HG03571 (cell line): Measurements from ENCODE around the gene TRMT10C.
"Not testable (repeated sequence)": the region's sequence is repeated elsewhere in the genome, so short reads cannot be mapped to it uniquely, and the experiment has no call there.

Experiments used
- ATAC-seq: cut with Tn5 transposase; IDR thresholded peaks from one replicate; pipeline ENCODE4 v1.9.1; 2021; ENCODE audit not compliant: unreplicated experiment

Gene TRMT10C

DNA sequence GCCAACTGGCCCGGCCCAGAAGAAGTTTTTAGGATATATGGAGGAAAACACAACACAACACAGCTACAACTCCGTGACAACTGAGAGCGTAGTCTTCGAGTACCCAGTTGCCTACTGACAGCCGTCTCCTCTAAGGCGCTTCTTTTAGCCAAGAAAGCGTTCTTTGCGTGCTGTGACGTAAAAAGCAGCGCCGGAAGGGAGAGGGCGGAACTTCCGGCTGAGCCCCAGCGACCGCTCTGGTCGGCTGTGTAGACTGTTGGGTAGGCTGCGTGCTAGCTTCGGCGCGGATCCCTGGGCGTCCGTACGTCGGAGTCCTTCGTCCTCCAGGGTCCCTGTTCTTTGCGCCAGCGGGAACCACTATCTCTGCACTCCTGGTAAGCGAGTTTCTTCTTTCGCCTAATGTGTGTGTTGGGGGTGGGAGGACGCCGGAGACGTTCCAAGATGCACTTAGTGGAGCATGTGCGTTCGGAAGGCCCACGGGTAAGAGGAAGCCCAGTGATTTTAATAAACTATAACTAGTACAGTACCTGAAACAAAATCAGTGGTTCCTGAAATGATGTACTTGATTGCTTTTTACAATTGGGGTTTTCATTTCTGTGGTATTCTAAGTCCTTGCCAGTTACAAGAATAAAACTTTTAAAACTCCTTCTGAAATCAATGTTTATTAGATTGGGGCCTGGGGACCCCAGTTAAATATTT lies at the start of gene TRMT10C:
Gene TRMT10C (plus strand): TSS at position 239 of the 699 bp plus-strand sequence. CDS start 2,914 bp downstream, outside the sequence.
- ATAC-seq = peak; percentile 99

- no peak for ATAC-seq
These were observed 49.3 kb upstream of the TRMT10C start for GRCh38 chr3:101512396-101512645.

- ATAC-seq = peak; percentile 65
These were observed 48.8 kb upstream of the TRMT10C start, which contains the start of gene SENP7 for GRCh38 chr3:101512646-101513418. TSS of gene SENP7 (minus strand) at chr3:101513212. CDS start at chr3:101513130, 82 bp downstream.

GRCh38 chr3:101513419-101513986 lies 48.2 kb upstream of the TRMT10C start:
- ATAC-seq = peak; percentile 37

DNA sequence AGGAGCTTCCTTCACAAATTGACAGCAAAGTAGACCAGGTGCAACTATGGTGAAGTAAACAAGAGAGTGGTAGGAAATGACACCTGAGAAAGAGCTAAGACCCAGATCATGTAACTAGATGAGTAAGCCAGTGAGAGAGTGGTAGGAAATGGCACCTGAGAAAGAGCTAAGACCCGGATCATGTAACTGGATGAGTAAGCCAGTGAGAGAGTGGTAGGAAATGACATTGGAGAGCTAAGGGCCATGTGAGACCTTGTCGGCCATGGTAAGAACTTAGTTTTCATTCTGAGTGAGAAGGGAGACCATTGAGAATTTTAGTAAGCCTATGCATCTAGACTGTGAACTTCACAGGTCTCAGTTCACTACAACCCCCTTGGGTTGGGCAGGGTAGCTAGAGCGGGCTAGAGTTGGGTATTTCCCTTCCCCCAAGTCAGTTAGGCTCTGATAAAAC lies 43.2 kb upstream of the TRMT10C start:
- ATAC-seq = peak; percentile 98

DNA sequence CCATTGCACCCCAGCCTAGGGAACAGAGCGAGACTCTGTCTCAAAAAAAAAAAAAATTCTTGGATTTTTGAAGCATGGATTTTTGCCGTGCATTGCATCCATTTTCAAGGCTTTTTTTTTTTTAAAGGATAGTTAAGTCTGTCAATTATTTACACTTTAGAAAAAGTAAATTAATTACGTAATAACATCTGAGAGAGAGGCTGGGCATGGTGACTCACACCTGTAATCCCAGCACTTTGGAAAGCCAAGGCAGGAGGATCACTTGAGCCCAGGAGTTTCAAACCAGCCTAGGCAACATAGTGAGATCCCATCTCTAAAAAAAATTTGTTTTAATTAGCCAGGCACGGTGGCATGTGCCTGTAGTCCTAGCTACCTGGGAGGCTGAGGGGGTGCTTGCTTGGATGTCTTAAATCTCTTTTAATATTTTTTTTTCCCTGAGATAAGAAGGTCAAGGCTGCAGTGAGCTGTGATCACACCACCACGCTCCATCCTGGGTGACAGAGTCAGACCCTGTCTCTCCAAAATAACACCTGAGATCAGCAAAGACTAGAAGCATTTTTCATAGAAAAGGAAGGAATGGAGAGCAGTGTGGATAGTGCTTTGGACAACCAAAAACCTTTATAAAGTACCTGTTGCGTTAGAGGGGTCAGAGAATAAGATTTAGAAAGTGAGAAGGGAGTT lies 41.8 kb upstream of the TRMT10C start:
- no peak for ATAC-seq

DNA sequence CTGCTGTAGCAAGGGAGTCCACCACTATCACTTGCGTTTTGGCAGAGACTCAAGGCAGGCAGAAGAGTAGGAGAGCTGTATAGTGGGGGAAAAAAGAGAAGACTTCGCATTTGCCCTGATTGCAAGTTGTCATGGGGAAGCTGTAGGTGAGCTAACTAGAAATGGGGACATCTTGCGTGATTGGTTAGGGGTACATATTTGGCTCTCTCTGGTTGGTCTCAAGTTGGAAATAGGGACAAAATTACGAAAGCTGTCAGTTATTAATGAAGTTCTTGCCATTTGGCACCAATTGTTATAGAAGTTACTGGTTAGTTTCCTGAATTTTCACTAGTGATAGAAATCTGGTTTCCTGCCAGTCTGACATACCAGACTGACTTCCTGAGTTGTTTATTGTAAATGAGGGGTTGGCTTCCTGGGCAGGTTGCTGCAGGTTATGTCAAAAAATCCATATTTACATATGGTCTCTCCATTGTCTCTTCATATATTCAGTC lies 40.4 kb upstream of the TRMT10C start:
- no peak for ATAC-seq

GRCh38 chr3:101527441-101527840 lies 34.2 kb upstream of the TRMT10C start:
- no peak for ATAC-seq

DNA sequence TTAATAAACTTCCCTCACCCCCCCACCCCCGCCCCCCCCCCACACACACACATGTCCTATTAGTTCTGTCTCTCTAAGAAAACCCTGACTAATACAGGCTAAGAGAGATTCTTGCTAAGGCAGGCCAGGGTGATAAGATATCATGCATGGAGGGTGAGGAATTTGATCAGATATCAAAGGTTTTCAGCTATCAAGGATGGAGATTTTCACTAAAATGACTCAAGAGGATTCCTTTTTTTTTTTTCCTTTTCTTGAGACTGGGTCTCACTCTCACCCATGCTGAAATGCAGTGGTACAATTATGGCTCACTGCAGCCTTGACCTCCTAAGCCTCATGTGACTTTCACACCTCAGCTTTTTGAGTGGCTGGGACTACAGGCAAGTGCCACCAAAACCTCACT lies 33.8 kb upstream of the TRMT10C start:
- ATAC-seq = no peak

- ATAC-seq = no peak
These were observed 31.6 kb upstream of the TRMT10C start for GRCh38 chr3:101529816-101530685.

- no peak for ATAC-seq
These were observed 31.0 kb upstream of the TRMT10C start for GRCh38 chr3:101530686-101531047.

DNA sequence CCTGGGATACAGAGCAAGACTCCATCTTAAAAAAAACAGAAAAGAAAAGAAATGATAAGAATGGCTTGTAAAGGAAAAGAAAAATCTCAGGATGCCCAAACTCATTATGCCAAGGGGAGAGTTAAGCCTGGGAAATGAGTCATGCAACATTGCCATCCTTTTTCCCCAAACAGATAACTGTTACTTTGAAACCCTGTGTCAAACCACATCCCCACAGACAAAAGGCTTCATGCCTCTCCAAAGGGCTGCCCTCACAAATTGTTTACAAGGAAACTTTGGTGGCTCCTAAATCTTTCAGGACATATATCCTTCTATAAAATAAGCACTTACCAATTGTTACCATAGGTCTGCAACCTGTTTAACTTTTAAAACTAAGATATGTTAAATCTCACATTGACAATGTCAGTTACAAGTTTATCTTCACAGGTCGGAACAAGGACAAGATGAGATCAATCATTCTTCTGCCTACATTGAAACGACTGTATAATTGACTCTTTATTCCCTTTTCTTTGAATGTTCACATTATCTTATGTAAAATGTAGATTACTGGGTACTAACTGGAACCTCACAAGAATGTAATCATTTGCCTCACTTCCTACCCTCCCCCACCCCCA lies 30.1 kb upstream of the TRMT10C start:
- no peak for ATAC-seq

GRCh38 chr3:101532783-101533602 lies 28.7 kb upstream of the TRMT10C start:
- no peak for ATAC-seq

DNA sequence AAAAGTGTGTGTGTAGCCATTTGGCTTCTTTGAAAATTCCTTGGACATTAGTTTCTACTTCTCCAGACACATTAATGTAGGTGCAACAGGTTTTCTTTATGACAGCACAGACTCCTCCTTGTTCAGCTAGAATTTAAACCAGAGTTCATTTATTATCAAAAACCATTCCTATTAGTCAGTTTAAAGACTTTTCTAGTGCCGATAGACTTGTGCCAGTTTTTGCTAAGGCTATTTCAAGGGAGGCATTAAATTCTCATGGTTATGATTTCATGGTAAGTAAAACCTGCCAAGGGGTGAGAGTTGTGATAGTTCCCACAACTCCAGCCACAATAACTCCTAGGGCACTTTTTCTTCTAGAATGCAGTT lies 28.1 kb upstream of the TRMT10C start:
- ATAC-seq = no peak

DNA sequence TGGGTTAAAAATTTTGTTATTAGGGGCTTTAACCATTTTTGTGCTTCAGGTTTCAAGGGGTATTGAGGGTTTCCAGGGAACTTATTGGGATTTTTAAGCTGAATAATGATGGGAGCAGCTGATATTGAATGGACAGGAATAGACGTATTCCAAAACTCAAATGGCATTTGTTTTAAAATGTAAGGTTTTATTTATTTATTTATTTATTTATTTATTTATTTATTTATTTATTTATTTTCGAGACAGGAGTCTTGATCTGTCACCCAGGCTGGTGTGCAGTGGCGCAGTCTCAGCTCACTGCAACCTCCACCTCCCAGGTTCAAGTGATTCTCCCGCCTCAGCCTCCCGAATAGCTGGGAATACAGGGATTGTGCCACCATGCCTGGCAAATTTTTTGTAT lies 26.4 kb upstream of the TRMT10C start:
- no peak for ATAC-seq

DNA sequence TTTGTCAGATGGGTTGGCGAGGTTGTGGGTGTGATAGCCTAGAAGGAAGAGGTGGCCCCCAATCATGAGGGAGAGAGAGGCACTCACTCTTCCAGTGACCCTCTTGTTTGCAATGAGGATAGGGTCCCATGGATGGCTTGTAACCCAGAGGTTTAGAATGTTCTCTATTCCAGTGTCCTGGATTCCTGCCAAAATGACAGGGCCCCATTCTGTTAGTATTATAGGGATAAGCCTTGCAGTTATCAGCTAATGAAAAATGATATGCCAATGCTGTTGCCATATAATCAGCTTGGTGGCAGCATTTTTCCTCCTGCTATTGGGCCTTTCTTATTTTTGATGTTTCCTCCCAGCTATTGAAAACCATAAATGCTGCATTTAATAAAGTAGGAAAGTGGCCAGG lies 25.4 kb upstream of the TRMT10C start:
- ATAC-seq = no peak

DNA sequence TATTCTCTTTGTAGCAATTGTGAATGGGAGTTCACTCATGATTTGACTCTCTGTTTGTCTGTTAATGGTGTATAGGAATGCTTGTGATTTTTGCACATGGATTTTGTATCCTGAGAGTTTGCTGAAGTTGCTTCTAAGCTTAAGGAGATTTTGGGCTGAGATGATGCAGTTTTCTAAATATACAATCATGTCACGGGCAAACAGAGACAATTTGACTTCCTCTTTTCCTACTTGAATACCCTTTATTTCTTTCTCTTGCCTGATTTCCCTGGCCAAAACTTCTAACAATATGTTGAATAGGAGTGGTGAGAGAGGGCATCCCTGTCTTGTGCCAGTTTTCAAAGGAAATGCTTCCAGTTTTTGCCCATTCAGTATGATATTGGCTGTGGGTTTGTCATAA lies 24.7 kb upstream of the TRMT10C start:
- ATAC-seq = not testable (repeated sequence)

GRCh38 chr3:101542957-101543356 lies 18.7 kb upstream of the TRMT10C start:
- no peak for ATAC-seq

DNA sequence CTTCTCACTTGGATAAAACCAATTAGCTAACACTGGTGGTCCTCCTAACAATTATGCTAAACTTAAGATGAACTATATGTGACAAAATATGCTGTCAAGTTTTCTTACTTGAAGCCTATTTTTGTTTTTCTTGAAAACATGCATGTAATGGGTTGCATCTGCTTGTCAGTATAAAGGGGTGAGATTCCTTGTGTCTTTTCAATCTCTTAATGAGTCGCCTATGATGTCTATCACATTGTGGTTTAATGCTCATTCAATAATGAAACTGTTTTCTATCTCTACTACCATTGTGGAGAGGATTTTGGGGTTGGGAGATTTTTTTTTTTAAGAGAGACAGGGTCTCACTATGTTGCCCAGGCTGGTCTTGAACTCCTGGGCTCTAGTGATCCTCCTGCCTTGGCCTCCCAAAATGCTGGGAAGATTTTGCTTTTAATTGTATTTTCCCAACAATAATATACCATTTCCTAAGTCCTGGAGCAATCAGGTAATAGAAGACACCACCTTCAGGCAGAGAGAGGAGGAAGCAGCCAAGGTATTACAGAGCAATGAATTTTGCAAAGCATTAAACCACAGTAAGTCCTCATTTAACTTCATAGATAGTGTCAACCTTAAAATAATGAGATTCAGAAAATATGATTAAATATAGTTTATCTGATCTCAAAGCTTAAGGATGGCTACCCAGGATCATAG lies 17.4 kb upstream of the TRMT10C start:
- ATAC-seq = no peak
